PC-3 (cell line): ENCODE measurements around the gene SRSF2. TPM values are rescaled to one million over a fixed set of nuclear protein-coding genes. Genes with fewer than 3 reads are reported as not detected.

ENCODE experiments used
- ATAC-seq: fragments of 200-7000 bp; cut with Tn5 transposase; 2 replicates; pipeline ENCODE4 v1.9.1; 2020; ENCODE audit warnings: mild to moderate bottlenecking, moderate library complexity
- BruUV-seq: library from RNA; stranded (reverse); fragments of 400-500 nt; replicated peaks from 2 replicates; lab custom pipeline; 2021; lab: Mats Ljungman, UMichigan
- CTCF ChIA-PET: fragments of 300-600 bp; sonication (Branson Sonifier 250); formaldehyde crosslinking; loops from one replicate; lab custom pipeline; 2022; ENCODE audit warnings: antibody characterized with exemption; lab: Charles Lee
- POLR2A ChIA-PET: fragments of 300-600 bp; sonication (Branson Sonifier 250); formaldehyde crosslinking; loops from one replicate; lab custom pipeline; 2022; ENCODE audit warnings: antibody characterized with exemption; ENCODE audit not compliant: unreplicated experiment; lab: Charles Lee
- DNase-seq: peaks from one replicate; pipeline ENCODE4 v3.0.0-alpha.2; 2015
- H2AFZ ChIP-seq: fragments of 300-600 bp; sonication (generic); 2 replicates; pipeline ENCODE4 v1.6.0; 2016; ENCODE audit warnings: antibody characterized with exemption, low read length
- H3F3A ChIP-seq: fragments of 300-600 bp; sonication (generic); one replicate; pipeline ENCODE4 v1.6.0; 2017; ENCODE audit warnings: antibody characterized with exemption, low read length, control low read depth, mild to moderate bottlenecking; ENCODE audit not compliant: unreplicated experiment
- H3K27ac ChIP-seq: fragments of 300-600 bp; sonication (generic); 2 replicates; pipeline ENCODE4 v1.5.1; 2016; ENCODE audit warnings: mild to moderate bottlenecking, low read length
- H3K27me3 ChIP-seq: fragments of 300-600 bp; sonication (generic); 2 replicates; pipeline ENCODE4 v1.6.1; 2016; ENCODE audit warnings: low read length, mixed read lengths
- H3K36me3 ChIP-seq: fragments of 300-600 bp; sonication (generic); 2 replicates; pipeline ENCODE4 v1.6.1; 2016; ENCODE audit warnings: low read depth, mixed run types, low read length, mixed read lengths
- H3K4me1 ChIP-seq: fragments of 300-600 bp; sonication (generic); 2 replicates; pipeline ENCODE4 v1.5.1; 2016; ENCODE audit warnings: low read length; ENCODE audit not compliant: insufficient read depth
- H3K4me2 ChIP-seq: fragments of 300-600 bp; sonication (generic); 2 replicates; pipeline ENCODE4 v1.6.0; 2016; ENCODE audit warnings: low read length
- H3K4me3 ChIP-seq: fragments of 300-600 bp; sonication (generic); 2 replicates; pipeline ENCODE4 v1.5.1; 2016; ENCODE audit warnings: mild to moderate bottlenecking, low read length, mixed read lengths
- H3K79me2 ChIP-seq: fragments of 300-600 bp; sonication (generic); 2 replicates; pipeline ENCODE4 v1.6.1; 2017; ENCODE audit warnings: low read length, mixed read lengths
- H3K9ac ChIP-seq: fragments of 300-600 bp; sonication (generic); 2 replicates; pipeline ENCODE4 v1.6.0; 2016; ENCODE audit warnings: mild to moderate bottlenecking, low read length
- H3K9me2 ChIP-seq: fragments of 300-600 bp; sonication (generic); replicated peaks from 2 replicates; pipeline ENCODE4 v1.6.1; 2016; ENCODE audit warnings: mixed run types, low read length, mixed read lengths
- H3K9me3 ChIP-seq: fragments of 300-600 bp; sonication (generic); 2 replicates; pipeline ENCODE4 v1.6.1; 2016; ENCODE audit warnings: low read length, mixed read lengths
- H4K20me1 ChIP-seq: fragments of 300-600 bp; sonication (generic); 2 replicates; pipeline ENCODE4 v1.6.1; 2016; ENCODE audit warnings: low read length, mixed read lengths
- EZH2 ChIP-seq: fragments of 300-600 bp; sonication (generic); IDR thresholded peaks from one replicate; pipeline ENCODE4 v1.6.1; 2017; ENCODE audit warnings: antibody characterized with exemption, mild to moderate bottlenecking, low read length; ENCODE audit not compliant: unreplicated experiment
- EZH2phosphoT487 ChIP-seq: fragments of 300-600 bp; sonication (generic); IDR thresholded peaks from 2 replicates; pipeline ENCODE4 v1.6.1; 2018; ENCODE audit warnings: mild to moderate bottlenecking, antibody characterized with exemption, low read length, borderline replicate concordance
- intact Hi-C: fragments of 100-400 bp; cut with micrococcal nuclease; formaldehyde crosslinking; loops from 2 replicates; pipeline ENCODE4 v1.9.0; 2023
- total RNA-seq: library from RNA; depleted of rRNA; stranded (reverse); fragments of >200 nt; gene quantifications from 2 replicates; pipeline ENCODE4 v1.2.3, GENCODE V29; 2014
- TF ChIP-seq, protein P1 (sequence below): fragments of 300-600 bp; sonication (generic); conservative IDR thresholded peaks from 2 replicates; pipeline ENCODE4 v1.5.1; 2017; ENCODE audit warnings: antibody characterized with exemption, low read depth, mild to moderate bottlenecking, low read length

Gene SRSF2
- total RNA-seq, 1 experiment from 2014 or later: 859 TPM

DNA sequence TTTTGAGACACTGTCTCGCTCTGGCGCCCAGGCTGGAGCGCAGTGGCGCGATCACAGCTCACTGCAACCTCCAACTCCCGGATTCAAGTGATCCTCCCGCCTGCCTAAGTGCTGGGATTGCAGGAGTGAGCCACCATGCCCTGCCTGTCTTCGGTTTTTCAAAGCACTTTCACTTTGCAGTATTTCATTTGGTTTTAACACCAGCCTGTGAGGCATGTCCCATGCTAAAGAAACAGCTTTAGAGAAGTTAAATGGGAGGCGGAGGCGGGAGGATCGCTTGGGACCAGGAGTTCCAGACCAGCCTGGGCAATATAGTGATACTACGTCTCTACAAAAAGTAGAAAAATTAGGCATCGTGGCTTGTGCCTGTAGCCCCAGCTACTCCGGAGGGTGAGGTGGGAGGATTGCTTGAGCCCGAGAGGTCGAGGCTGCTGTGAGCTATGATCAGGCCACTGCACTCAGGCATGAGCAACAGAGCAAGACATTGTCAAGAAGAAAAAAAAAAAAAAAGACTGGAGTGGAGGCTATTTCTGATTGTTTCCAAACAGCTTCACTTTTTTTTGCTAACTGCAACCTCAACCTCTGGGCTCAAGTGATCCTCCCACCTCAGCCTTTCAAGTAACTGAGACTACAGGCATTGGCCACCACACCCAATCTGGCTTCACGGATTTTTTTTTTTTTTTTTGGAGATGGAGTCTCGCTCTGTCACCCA is 9.2 kb downstream of the SRSF2 start:
- H3K27me3 ChIP-seq: no peaks in the 10 kb centered on the region
- ChIA-PET POLR2A (interaction anchor here (0.6 kb wide), 2 partner anchors 10 to 19 kb away, joined by 5 to 12 read pairs; partner anchors contain the start of gene MFSD11), CTCF (interaction anchor here (0.6 to 1.2 kb wide), 7 partner anchors 39 to 418 kb away, joined by 3 to 12 read pairs (median 8); no protein-coding TSS in a partner anchor)
- H4K20me1 ChIP-seq: peaks cover 14% of the 10 kb centered on the region
- no peaks in the 10 kb centered on the region for H3K9me2 ChIP-seq
- peak overlapping the region; percentile 85 for H3K4me3 ChIP-seq
- H2AFZ ChIP-seq: no peak overlapping the region
- peaks cover 4% of the 10 kb centered on the region for H3F3A ChIP-seq
- DNase-seq (no peak), ATAC-seq (no peak)
- intact Hi-C loops: loop anchor here (1.0 kb wide), 1 partner anchor 7 kb away; no protein-coding TSS in a partner anchor
- TF ChIP-seq EZH2phosphoT487: no peak
- TF ChIP-seq EZH2: no peak
- TF ChIP-seq, protein P1, sequence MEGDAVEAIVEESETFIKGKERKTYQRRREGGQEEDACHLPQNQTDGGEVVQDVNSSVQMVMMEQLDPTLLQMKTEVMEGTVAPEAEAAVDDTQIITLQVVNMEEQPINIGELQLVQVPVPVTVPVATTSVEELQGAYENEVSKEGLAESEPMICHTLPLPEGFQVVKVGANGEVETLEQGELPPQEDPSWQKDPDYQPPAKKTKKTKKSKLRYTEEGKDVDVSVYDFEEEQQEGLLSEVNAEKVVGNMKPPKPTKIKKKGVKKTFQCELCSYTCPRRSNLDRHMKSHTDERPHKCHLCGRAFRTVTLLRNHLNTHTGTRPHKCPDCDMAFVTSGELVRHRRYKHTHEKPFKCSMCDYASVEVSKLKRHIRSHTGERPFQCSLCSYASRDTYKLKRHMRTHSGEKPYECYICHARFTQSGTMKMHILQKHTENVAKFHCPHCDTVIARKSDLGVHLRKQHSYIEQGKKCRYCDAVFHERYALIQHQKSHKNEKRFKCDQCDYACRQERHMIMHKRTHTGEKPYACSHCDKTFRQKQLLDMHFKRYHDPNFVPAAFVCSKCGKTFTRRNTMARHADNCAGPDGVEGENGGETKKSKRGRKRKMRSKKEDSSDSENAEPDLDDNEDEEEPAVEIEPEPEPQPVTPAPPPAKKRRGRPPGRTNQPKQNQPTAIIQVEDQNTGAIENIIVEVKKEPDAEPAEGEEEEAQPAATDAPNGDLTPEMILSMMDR: no peak
- peak overlapping the region; percentile 95 for H3K4me2 ChIP-seq
- no peak overlapping the region for H3K27ac ChIP-seq
- no TSS peak for BruUV-seq
- H3K79me2 ChIP-seq: peaks cover 88% of the 10 kb centered on the region
- peak overlapping the region; percentile 93 for H3K9ac ChIP-seq
- H3K4me1 ChIP-seq: peaks cover 18% of the 10 kb centered on the region
- peaks cover 27% of the 10 kb centered on the region for H3K36me3 ChIP-seq
- no peaks in the 10 kb centered on the region for H3K9me3 ChIP-seq

DNA sequence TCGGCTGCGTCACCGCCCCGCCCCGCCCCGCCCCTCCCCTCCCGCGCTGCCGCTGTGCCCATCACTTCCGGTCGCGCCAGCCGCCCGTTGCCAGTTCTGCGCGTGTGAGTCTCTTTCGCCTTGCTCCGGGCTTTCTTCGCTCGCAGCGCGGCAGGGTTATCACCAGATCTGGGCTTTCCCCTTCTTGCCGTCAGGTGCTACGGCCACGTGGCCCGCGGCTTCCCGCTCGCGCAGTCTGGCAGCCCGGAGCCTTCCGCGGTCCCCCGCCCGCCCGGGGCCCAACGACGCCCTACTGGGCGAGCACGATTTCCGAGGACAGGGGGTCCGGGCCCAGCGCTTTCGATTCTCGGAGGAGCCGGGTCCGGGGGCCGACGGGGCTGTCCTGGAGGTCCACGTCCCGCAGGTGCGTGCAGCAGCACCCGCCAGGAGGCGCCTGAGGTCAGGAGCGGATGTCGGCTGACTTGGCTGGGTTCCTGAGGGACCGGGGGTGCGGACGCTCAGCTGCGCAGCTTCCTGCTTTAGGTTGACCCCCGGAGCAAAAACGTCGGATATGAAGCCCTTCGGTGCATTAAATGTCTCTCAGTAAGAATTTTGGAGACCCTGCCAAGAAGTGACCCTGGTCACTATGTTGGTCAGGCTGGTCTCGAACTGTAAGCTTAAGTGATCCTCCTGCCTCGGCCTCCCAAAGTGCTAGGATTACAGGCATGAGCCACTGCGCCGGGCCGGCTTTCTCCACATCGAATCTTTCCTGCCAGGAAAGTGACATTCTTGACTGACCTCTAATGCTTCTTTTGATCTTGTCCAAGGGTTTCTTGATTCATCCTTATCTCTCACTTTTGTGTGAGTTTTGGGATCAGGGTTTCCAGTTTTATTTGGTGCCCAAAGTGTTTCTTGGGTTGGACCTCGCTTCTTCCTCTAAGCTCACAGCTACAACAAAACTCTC is 10.1 kb downstream of the SRSF2 start, which contains the start of gene METTL23:
Gene METTL23, plus strand, starts transcription at position 64 of the 943 bp plus-strand sequence. CDS start 2,872 bp downstream, outside the sequence.
- H3F3A ChIP-seq: peaks cover 4% of the 10 kb centered on the region
- peaks cover 25% of the 10 kb centered on the region for H3K36me3 ChIP-seq
- peak within 1 kb of the TSS; percentile 86 for H2AFZ ChIP-seq
- H4K20me1 ChIP-seq: peaks cover 8% of the 10 kb centered on the region; the same call in 1 of the 2 replicates
- TF ChIP-seq EZH2 (no peak), EZH2phosphoT487 (peak; percentile 85)
- TF ChIP-seq, protein P1: peak; percentile 87
- no peaks in the 10 kb centered on the region for H3K27me3 ChIP-seq
- peak; percentile 39 for ATAC-seq
- H3K4me3 ChIP-seq: peak within 1 kb of the TSS; percentile 85
- no peaks in the 10 kb centered on the region for H3K9me3 ChIP-seq
- intact Hi-C loops: loop anchor here (1.0 kb wide), 2 partner anchors 8 to 16 kb away; no protein-coding TSS in a partner anchor
- H3K9me2 ChIP-seq: no peaks in the 10 kb centered on the region
- H3K79me2 ChIP-seq: peaks cover 88% of the 10 kb centered on the region
- peak within 1 kb of the TSS; percentile 95 for H3K4me2 ChIP-seq
- peak within 1 kb of the TSS; percentile 85 for H3K27ac ChIP-seq
- ChIA-PET POLR2A (interaction anchor here (0.7 kb wide), 1 partner anchor 342 kb away, joined by 3 read pairs; no protein-coding TSS in a partner anchor), CTCF (interaction anchor here (0.6 to 1.2 kb wide), 5 partner anchors 38 to 339 kb away, joined by 3 to 12 read pairs (median 8); no protein-coding TSS in a partner anchor)
- DNase-seq: peak; percentile 77
- H3K4me1 ChIP-seq: peaks cover 18% of the 10 kb centered on the region
- BruUV-seq: TSS peak; percentile 63
- H3K9ac ChIP-seq: peak within 1 kb of the TSS; percentile 93
